ENCODE measurements around the gene AASDH. TPM values are rescaled to one million over a fixed set of nuclear protein-coding genes. Genes with fewer than 3 reads are reported as not detected.

The AASDH gene
- total RNA-seq, 1 experiment from 2014 or later: 5.4 TPM

DNA sequence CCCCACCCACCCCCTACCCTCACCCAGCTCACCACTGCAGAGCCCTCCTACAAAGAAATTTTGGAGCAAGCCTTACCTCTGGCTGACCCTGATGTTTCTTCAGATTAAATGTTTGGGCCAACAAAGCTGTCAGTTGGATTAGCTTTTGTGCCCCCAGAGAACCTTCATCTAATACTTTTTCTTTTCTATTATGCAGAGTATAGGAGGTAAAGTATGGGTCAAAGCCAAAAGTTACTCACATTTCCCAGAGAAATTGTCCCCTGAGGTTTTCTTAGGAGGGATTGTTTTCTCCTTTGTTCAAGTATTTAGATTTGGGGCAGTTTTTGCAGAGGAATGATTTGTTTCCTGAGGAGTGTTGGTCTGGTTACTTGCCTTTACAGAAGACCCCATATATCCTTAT is 69.5 kb downstream of the AASDH start:
- DNase-seq (ENCODE audit: low read depth, low spot score) (no peak), ATAC-seq (no peak)
- H3K27me3 ChIP-seq (ENCODE audit: control insufficient read depth, insufficient read depth, low read length): no peaks in the 10 kb centered on the region
- no TSS peak for BruUV-seq (replicated peaks)
- TF ChIP-seq POLR2AphosphoS5 (IDR thresholded peaks at IDR 0.05; ENCODE audit: low read depth, low read length) (no peak), TCF7L2 (IDR thresholded peaks at IDR 0.05; ENCODE audit: low read depth, low read length) (no peak), SIN3A (IDR thresholded peaks at IDR 0.05; ENCODE audit: borderline replicate concordance, insufficient read depth, low read depth, low read length) (no peak)
- TF ChIP-seq, protein P1, sequence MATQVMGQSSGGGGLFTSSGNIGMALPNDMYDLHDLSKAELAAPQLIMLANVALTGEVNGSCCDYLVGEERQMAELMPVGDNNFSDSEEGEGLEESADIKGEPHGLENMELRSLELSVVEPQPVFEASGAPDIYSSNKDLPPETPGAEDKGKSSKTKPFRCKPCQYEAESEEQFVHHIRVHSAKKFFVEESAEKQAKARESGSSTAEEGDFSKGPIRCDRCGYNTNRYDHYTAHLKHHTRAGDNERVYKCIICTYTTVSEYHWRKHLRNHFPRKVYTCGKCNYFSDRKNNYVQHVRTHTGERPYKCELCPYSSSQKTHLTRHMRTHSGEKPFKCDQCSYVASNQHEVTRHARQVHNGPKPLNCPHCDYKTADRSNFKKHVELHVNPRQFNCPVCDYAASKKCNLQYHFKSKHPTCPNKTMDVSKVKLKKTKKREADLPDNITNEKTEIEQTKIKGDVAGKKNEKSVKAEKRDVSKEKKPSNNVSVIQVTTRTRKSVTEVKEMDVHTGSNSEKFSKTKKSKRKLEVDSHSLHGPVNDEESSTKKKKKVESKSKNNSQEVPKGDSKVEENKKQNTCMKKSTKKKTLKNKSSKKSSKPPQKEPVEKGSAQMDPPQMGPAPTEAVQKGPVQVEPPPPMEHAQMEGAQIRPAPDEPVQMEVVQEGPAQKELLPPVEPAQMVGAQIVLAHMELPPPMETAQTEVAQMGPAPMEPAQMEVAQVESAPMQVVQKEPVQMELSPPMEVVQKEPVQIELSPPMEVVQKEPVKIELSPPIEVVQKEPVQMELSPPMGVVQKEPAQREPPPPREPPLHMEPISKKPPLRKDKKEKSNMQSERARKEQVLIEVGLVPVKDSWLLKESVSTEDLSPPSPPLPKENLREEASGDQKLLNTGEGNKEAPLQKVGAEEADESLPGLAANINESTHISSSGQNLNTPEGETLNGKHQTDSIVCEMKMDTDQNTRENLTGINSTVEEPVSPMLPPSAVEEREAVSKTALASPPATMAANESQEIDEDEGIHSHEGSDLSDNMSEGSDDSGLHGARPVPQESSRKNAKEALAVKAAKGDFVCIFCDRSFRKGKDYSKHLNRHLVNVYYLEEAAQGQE (IDR thresholded peaks at IDR 0.05; ENCODE audit: insufficient read depth in 1 of 2, low read depth in 2 of 2, low read length in 1 of 2): no peak
- TF ChIP-seq, protein P2, sequence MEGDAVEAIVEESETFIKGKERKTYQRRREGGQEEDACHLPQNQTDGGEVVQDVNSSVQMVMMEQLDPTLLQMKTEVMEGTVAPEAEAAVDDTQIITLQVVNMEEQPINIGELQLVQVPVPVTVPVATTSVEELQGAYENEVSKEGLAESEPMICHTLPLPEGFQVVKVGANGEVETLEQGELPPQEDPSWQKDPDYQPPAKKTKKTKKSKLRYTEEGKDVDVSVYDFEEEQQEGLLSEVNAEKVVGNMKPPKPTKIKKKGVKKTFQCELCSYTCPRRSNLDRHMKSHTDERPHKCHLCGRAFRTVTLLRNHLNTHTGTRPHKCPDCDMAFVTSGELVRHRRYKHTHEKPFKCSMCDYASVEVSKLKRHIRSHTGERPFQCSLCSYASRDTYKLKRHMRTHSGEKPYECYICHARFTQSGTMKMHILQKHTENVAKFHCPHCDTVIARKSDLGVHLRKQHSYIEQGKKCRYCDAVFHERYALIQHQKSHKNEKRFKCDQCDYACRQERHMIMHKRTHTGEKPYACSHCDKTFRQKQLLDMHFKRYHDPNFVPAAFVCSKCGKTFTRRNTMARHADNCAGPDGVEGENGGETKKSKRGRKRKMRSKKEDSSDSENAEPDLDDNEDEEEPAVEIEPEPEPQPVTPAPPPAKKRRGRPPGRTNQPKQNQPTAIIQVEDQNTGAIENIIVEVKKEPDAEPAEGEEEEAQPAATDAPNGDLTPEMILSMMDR (IDR thresholded peaks at IDR 0.05): no peak
- no peaks in the 10 kb centered on the region for H3K36me3 ChIP-seq (ENCODE audit: control insufficient read depth, insufficient read depth, low read length)
- H3K4me3 ChIP-seq (ENCODE audit: low read depth in 2 of 2, low read length in 2 of 2): no peak overlapping the region
- CTCF ChIA-PET: interaction anchor here (0.6 kb wide), 1 partner anchor 32 kb away, joined by 9 read pairs; no protein-coding TSS in a partner anchor
- no peaks in the 10 kb centered on the region for H3K9me3 ChIP-seq (ENCODE audit: control insufficient read depth, insufficient read depth, low read depth, low read length)
- H3K4me1 ChIP-seq (ENCODE audit: control insufficient read depth, insufficient read depth, low read length): no peaks in the 10 kb centered on the region
- in situ Hi-C loops (cut with HindIII; ENCODE audit: low pct_unique_long_range_greater_than_20kb, low sequenced_read_pairs): no loop called here
- H3K27ac ChIP-seq (ENCODE audit: low read length): no peak overlapping the region
- intact Hi-C loops (cut with micrococcal nuclease; ENCODE audit: unreplicated experiment): no loop called here
- POLR2A ChIA-PET: no interaction called here

DNA sequence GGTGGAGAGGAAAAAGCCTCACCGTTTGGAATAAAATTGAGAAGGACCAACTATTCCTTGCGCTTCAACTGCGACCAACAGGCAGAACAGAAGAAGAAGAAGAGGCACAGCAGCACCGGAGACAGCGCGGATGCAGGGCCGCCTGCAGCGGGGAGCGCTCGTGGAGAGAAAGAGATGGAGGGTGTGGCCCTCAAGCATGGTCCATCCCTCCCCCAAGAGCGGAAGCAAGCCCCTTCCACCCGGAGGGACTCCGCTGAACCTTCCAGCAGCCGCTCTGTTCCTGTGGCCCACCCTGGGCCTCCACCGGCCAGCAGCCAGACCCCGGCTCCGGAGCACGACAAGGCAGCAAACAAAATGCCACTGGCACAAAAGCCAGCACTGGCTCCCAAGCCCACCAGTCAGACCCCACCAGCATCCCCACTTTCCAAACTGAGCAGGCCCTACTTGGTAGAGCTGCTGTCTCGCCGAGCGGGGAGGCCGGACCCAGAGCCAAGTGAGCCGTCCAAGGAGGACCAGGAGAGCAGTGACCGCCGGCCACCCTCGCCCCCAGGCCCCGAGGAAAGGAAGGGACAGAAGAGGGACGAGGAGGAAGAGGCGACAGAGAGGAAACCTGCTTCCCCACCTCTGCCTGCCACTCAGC is 71.2 kb downstream of the AASDH start:
- ChIA-PET POLR2A (no interaction called here), CTCF (no interaction called here)
- in situ Hi-C loops (cut with HindIII; ENCODE audit: low pct_unique_long_range_greater_than_20kb, low sequenced_read_pairs): no loop called here
- H3K4me3 ChIP-seq (ENCODE audit: low read depth in 2 of 2, low read length in 2 of 2): no peak overlapping the region
- H3K9me3 ChIP-seq (ENCODE audit: control insufficient read depth, insufficient read depth, low read depth, low read length): no peaks in the 10 kb centered on the region
- intact Hi-C loops (cut with micrococcal nuclease; ENCODE audit: unreplicated experiment): no loop called here
- no TSS peak for BruUV-seq (replicated peaks)
- DNase-seq (ENCODE audit: low read depth, low spot score) (no peak), ATAC-seq (no peak)
- H3K4me1 ChIP-seq (ENCODE audit: control insufficient read depth, insufficient read depth, low read length): no peaks in the 10 kb centered on the region
- H3K36me3 ChIP-seq (ENCODE audit: control insufficient read depth, insufficient read depth, low read length): no peaks in the 10 kb centered on the region
- TF ChIP-seq SIN3A (IDR thresholded peaks at IDR 0.05; ENCODE audit: borderline replicate concordance, insufficient read depth, low read depth, low read length) (no peak), POLR2AphosphoS5 (IDR thresholded peaks at IDR 0.05; ENCODE audit: low read depth, low read length) (no peak), TCF7L2 (IDR thresholded peaks at IDR 0.05; ENCODE audit: low read depth, low read length) (no peak)
- TF ChIP-seq, protein P2 (IDR thresholded peaks at IDR 0.05): no peak
- TF ChIP-seq, protein P1 (IDR thresholded peaks at IDR 0.05; ENCODE audit: insufficient read depth in 1 of 2, low read depth in 2 of 2, low read length in 1 of 2): no peak
- no peaks in the 10 kb centered on the region for H3K27me3 ChIP-seq (ENCODE audit: control insufficient read depth, insufficient read depth, low read length)
- no peak overlapping the region for H3K27ac ChIP-seq (ENCODE audit: low read length)

Measured in Panc1 (cell line).